NB4 (cell line): ENCODE measurements around the gene NOTCH1.

Source experiments
- DNase-seq: peaks from one replicate; pipeline ENCODE4 v3.0.0; 2010; ENCODE audit warnings: low read depth
- H3K4me3 ChIP-seq: one replicate; pipeline ENCODE4 v1.5.1; 2011; ENCODE audit warnings: mild to moderate bottlenecking, low read depth, low read length, moderate library complexity
- CTCF ChIP-seq: IDR thresholded peaks from one replicate; pipeline ENCODE4 v1.5.1; 2012; ENCODE audit warnings: low read depth, low read length
- MAX ChIP-seq: IDR thresholded peaks from 2 replicates; pipeline ENCODE4 v1.6.1; 2011; ENCODE audit warnings: low read depth, low read length
- MYC ChIP-seq: IDR thresholded peaks from 2 replicates; pipeline ENCODE4 v1.6.1; 2011; ENCODE audit warnings: low read depth, low read length
- POLR2A ChIP-seq: IDR thresholded peaks from 2 replicates; pipeline ENCODE4 v1.6.1; 2011; ENCODE audit warnings: mild to moderate bottlenecking; ENCODE audit not compliant: insufficient read length; ENCODE audit errors: extremely low read depth

Gene NOTCH1

GRCh38 chr9:136554870-136555269 lies 9.0 kb upstream of the NOTCH1 start:
- H3K4me3 ChIP-seq, result no peak overlapping the region
- DNase-seq, result no peak
- TF ChIP-seq MAX, result no peak
- TF ChIP-seq MYC, result no peak
- TF ChIP-seq CTCF, result no peak
- no peak for TF ChIP-seq POLR2A

DNA sequence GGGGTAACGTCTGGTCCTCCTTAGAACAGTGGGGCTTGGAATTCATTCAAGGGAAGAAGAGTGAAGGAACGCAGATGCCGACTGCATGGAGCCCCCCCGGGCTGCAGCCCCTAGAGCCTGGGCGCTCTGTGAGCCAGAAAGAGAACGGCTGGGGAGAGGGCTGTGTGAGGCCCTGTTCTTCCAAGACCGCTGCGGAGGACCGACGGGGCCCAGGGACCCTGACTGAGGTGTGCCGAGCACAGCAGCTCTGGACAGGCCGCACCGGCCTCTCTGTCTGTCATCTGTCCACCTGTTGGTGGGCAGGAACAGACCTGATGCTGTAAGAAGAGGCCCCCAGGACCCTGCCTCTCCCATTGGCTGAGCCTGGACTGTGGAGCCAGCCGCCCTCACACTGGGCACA lies 7.7 kb upstream of the NOTCH1 start:
- H3K4me3 ChIP-seq, result no peak overlapping the region
- no peak for TF ChIP-seq CTCF
- no peak for TF ChIP-seq POLR2A
- no peak for TF ChIP-seq MAX
- TF ChIP-seq MYC, result no peak
- DNase-seq, result no peak

DNA sequence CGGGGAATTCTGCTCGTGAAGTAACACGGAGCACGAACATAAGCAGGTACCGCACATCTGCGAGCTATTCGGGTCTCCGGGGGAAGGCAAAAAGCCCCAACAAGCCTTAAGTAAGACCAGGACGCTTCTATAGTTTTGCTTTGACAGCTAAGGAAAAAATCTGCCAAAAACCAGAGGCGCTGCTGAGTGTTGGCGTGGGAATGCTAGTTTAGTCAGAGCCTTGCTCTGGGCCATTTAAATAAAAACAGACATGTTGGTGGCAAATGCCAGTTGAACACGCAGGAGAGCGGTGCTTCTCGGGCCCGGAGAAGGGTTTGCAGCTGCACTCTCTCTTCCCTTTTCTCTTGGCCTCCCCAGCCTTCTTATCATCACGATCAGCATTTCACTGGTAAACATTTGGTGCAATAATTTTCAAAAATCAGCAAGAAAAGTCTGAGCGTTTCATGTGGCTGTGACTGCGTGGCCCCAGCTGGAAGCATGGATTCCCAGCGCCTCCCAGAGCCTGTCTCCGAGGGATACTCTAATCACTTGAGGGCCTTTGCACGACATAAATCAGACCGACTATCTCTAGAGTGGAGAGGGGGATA lies 6.4 kb upstream of the NOTCH1 start:
- TF ChIP-seq CTCF (no peak), MAX (peak; percentile 13; the same call in 1 of the 2 replicates), POLR2A (no peak), MYC (peak; percentile 21; the same call in 1 of the 2 replicates)
- DNase-seq, result peak; percentile 80
- no peak overlapping the region for H3K4me3 ChIP-seq

- TF ChIP-seq MAX, result no peak
- no peak for TF ChIP-seq MYC
- TF ChIP-seq CTCF, result no peak
- TF ChIP-seq POLR2A, result no peak
- H3K4me3 ChIP-seq, result no peak overlapping the region
- peak; percentile 36 for DNase-seq
Observed at GRCh38 chr9:136551401-136552116, 5.7 kb upstream of the NOTCH1 start.

- DNase-seq, result no peak
- H3K4me3 ChIP-seq, result no peak overlapping the region
- TF ChIP-seq POLR2A (no peak), CTCF (no peak), MYC (no peak), MAX (no peak)
Observed at GRCh38 chr9:136550439-136551289, 4.8 kb upstream of the NOTCH1 start.
